DOHH2 (cell line): ENCODE results near the gene FBN1.

Experiments
- EZH2phosphoT487 ChIP-seq: fragments of 200-600 bp; sonication (generic); IDR thresholded peaks from 2 replicates; pipeline ENCODE4 v1.6.1; 2017; ENCODE audit warnings: borderline replicate concordance, mild to moderate bottlenecking, antibody characterized with exemption, low read length, moderate library complexity, mixed read lengths
- TF ChIP-seq, protein P1 (sequence below): fragments of 200-600 bp; sonication (generic); IDR thresholded peaks from one replicate; pipeline ENCODE4 v1.5.1; 2014; ENCODE audit warnings: antibody characterized with exemption, mild to moderate bottlenecking, low read depth, low read length; ENCODE audit not compliant: poor library complexity, severe bottlenecking

DNA sequence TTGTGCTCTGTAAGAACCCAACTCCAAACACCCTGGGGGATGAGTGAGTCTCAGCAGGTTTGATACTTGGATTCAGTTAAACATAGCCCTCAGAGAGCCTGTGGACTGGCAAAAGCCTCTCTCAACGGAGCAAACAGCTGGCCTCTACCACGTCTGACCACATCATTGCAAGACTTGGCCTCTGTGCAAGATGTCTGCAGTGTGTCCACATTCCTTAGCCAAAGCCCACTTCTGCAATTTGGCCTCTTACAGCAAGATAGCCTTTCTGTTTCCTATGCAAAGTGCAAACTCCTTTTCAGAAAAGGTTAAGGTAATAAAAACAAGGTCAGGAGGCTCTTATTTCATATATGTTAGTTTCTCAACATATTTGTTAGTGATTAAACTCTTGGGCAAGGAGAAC, 27.9 kb downstream of the FBN1 start:
- TF ChIP-seq, protein P1, sequence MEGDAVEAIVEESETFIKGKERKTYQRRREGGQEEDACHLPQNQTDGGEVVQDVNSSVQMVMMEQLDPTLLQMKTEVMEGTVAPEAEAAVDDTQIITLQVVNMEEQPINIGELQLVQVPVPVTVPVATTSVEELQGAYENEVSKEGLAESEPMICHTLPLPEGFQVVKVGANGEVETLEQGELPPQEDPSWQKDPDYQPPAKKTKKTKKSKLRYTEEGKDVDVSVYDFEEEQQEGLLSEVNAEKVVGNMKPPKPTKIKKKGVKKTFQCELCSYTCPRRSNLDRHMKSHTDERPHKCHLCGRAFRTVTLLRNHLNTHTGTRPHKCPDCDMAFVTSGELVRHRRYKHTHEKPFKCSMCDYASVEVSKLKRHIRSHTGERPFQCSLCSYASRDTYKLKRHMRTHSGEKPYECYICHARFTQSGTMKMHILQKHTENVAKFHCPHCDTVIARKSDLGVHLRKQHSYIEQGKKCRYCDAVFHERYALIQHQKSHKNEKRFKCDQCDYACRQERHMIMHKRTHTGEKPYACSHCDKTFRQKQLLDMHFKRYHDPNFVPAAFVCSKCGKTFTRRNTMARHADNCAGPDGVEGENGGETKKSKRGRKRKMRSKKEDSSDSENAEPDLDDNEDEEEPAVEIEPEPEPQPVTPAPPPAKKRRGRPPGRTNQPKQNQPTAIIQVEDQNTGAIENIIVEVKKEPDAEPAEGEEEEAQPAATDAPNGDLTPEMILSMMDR = no peak
- TF ChIP-seq EZH2phosphoT487 = no peak
